Stimulated activated CD8-positive, alpha-beta memory T cell treated with anti-CD3 and anti-CD28 coated beads, Interleukin-7, amount 100 ng/mL, for 1 hour (primary cell): Measurements from ENCODE around the gene ZNF668.

Source experiments
- DNase-seq, 2 donors: peaks; one replicate each; pipeline ENCODE4 v3.0.0-alpha.2; 2020; ENCODE audit warnings: low read depth in 2 of 2

The ZNF668 gene

DNA sequence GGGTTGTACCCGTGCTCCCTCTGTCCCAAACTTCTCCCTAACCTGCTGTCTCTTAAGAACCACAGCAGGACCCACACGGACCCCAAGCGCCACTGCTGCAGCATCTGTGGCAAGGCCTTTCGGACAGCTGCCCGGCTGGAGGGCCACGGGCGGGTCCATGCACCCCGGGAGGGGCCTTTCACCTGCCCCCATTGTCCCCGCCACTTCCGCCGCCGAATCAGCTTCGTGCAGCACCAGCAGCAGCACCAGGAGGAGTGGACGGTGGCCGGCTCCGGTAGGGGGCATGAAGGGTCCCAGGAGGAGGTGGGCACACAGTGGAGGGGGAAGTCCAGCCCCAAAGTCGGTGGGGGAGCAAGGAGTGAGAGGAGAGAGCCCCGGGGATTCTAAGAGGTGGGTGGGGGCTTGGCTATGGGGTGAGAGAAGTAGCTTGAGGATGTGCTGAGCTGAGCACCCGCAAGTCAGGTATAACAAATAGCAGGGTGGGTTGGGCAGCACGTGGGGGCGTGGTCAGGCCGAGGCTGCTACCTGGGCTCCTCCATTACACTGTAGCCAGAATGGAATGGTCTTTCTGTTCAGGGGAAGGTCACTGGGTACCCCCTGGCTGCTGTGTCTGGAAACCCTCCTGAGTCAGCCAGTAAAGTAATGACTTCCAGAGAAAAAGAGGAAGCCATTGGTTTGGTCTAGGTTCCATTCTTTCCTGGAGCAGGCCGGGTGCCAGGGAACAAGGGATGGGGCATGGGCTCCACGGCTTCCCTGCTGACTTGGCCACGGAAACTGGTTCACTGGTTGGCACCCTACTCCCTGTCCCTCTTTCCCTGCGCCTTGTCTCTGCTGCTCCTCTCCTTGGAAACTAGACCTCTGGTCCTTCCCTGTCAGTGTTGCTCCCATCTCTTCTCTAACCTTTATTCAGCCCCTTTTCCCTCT lies 7.7 kb upstream of the ZNF668 start:
- DNase-seq, result no peak

- DNase-seq, result no peak
These were observed 6.8 kb upstream of the ZNF668 start for GRCh38 chr16:31080756-31081419.

GRCh38 chr16:31080035-31080629 lies 6.1 kb upstream of the ZNF668 start:
- no peak for DNase-seq

GRCh38 chr16:31079342-31079944 lies 5.4 kb upstream of the ZNF668 start:
- no peak for DNase-seq

- no peak for DNase-seq
These were observed 4.7 kb upstream of the ZNF668 start for GRCh38 chr16:31078597-31079341.

DNA sequence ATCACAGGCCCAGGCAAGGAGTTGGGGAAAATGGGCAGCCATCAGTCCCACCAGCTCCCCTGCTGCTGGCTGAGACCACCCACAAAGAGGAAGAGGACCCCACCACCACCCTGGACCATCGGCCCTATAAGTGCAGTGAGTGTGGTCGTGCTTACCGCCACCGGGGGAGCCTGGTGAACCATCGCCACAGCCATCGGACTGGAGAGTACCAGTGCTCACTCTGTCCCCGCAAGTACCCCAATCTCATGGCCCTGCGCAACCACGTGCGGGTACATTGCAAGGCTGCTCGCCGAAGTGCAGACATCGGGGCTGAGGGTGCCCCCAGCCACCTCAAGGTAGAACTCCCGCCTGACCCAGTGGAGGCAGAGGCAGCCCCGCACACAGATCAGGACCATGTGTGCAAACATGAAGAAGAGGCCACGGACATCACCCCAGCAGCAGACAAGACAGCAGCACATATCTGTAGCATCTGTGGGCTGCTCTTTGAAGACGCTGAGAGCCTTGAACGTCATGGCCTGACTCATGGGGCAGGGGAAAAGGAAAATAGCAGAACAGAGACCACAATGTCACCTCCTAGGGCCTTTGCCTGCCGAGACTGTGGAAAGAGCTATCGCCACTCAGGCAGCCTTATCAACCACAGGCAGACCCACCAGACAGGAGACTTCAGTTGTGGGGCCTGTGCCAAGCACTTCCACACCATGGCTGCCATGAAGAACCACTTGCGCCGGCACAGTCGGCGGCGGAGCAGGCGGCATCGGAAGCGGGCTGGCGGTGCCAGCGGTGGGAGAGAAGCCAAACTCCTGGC lies 3.8 kb upstream of the ZNF668 start:
- no peak for DNase-seq

GRCh38 chr16:31077024-31077423 lies 3.0 kb upstream of the ZNF668 start:
- no peak for DNase-seq

- DNase-seq, result no peak
These were observed 2.3 kb upstream of the ZNF668 start for GRCh38 chr16:31076319-31076718.

GRCh38 chr16:31074814-31075183 lies 759 bp upstream of the ZNF668 start:
- no peak for DNase-seq

DNA sequence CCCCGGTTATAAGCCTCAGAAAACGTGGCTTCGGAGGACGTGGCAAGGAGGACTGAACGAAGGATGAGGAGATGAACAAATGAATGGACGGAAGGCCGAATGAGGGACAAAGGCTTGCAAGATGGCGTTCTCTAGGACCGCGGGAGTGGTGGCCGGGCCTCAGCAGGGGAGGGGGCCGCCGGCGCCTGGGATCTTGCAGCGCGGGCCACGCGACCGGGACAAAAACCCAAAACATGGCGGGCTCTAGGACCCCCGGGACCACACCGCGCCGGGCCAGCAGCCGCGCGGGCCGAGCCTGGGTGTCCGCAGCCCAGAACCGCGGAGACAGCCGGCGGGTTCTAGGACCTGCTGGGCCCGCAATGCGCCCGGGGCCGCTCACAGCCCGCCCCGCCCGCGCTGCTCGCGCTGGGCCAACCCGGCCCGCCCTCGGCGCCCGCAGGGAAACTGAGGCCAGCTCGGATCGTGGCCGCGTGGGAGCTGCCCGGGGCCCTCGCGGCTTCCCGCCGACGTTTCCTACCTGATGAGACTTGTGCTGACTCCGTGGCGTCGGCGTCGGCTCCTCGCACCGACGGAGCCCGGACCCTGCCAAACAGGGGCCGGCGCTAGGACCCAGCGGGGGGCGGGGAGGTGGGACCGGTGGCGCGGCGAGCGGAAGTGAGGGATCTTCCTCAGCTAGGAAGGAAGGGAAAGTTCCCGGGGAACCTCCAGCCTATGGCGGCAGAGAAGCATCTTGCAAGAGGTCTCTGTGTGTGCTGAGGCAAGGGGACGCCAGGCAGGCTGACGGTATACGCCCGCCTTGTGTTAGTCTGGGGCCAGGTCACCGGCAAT lies 684 bp downstream of the ZNF668 start:
- peak; percentile 68 to 70 for DNase-seq

GRCh38 chr16:31072540-31073141 lies 1.4 kb downstream of the ZNF668 start:
- DNase-seq, result no peak

- no peak for DNase-seq
These were observed 2.2 kb downstream of the ZNF668 start for GRCh38 chr16:31071861-31072260.

DNA sequence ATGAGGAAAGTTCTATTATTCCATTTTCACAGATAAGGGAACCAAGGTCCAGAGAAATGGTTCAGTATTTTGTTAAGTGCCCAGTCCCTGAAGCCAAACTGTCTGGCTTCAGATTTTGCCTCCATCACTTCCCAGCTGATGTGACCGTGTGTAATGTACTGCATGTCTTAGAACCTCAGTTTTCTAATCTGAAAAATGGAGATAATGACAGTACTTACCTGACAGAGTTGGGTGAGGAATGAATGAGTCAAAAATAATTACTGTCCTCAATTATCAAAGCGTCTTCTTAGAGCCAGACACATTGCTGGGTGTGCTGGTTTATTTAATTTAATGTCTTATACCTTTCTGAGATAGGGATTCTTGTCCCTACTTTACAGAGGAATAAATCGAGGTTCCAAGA lies 6.7 kb downstream of the ZNF668 start:
- no peak for DNase-seq

GRCh38 chr16:31064882-31065461 lies 9.1 kb downstream of the ZNF668 start:
- no peak for DNase-seq

GRCh38 chr16:31063843-31064611 lies 10.0 kb downstream of the ZNF668 start:
- DNase-seq, result no peak

DNA sequence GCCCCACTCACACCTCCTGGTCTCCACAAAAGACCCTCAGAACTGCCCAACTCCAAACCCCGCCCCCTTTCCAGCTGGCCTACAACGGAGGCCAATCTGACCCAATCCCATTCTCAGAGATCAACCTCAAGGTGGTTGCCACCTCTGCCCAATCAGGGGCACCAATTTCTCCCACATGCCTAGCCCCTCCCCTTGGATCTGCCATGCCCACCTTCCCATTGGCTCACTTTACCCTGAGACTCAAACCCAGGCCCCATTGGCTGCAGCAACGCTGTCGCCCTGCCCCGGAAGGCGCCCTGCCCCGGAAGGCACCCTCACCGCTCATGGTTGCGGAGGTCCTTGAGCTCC lies 10.6 kb downstream of the ZNF668 start:
- no peak for DNase-seq

- no peak for DNase-seq
These were observed 12.1 kb downstream of the ZNF668 start for GRCh38 chr16:31061813-31062440.
